ENCODE measurements around the gene BUD13. TPM values are rescaled to one million over a fixed set of nuclear protein-coding genes. Genes with fewer than 3 reads are reported as not detected.
"Not testable (repeated sequence)": the region's sequence is repeated elsewhere in the genome, so short reads cannot be mapped to it uniquely, and the experiment has no call there.

The BUD13 gene
- total RNA-seq, 4 donors from 2014 or later: 9.0 to 14.1 (median 12.3) TPM

- intact Hi-C loops (cut with DNase I; ENCODE audit: low total_unique reads): loop anchor here (5.0 kb wide), 1 partner anchor 323 kb away; the partner anchor contains the start of gene SIK3
- Histone ChIP-seq H3K9me3 (no peaks in the 10 kb centered on the region), H3K4me1 (peaks cover 21 to 24% of the 10 kb centered on the region in 2 donors), H3K36me3 (peaks cover 3 to 21% of the 10 kb centered on the region in 2 donors), H3K4me3 (no peak overlapping the region), H3K27ac (no peak overlapping the region), H3K27me3 (no peaks in the 10 kb centered on the region)
- ATAC-seq (no peak), DNase-seq (no peak)
- in situ Hi-C loops (cut with MboI; ENCODE audit: low sequenced_read_pairs in 4 of 4): no loop called here
- TF ChIP-seq CTCF (IDR thresholded peaks at IDR 0.05 in 4 of 5, conservative IDR thresholded peaks at IDR 0.05 in 1 of 5) (no peak), POLR2A (IDR thresholded peaks at IDR 0.05) (no peak)
Measured at GRCh38 chr11:116774661-116775060, 1.9 kb upstream of the BUD13 start.

GRCh38 chr11:116773203-116774097 is 663 bp upstream of the BUD13 start:
- peak; percentile 50 to 55 for ATAC-seq
- in situ Hi-C loops (cut with MboI; ENCODE audit: low sequenced_read_pairs in 4 of 4) (no loop called here), intact Hi-C loops (cut with DNase I; ENCODE audit: low total_unique reads) (loop anchor here (1.0 to 5.0 kb wide), 4 partner anchors 13 to 459 kb away; partner anchors contain the start of genes PCSK7, RNF214 and SIK3)
- H3K4me1 ChIP-seq: peaks cover 21 to 24% of the 10 kb centered on the region in 2 donors
- TF ChIP-seq POLR2A (IDR thresholded peaks at IDR 0.05) (no peak), CTCF (IDR thresholded peaks at IDR 0.05 in 4 of 5, conservative IDR thresholded peaks at IDR 0.05 in 1 of 5) (no peak)
- no peaks in the 10 kb centered on the region for H3K27me3 ChIP-seq
- peak overlapping the region; percentile 71 to 98 (median 89) for H3K4me3 ChIP-seq
- no peaks in the 10 kb centered on the region for H3K9me3 ChIP-seq
- peak overlapping the region; percentile 91 to 96 (median 95) for H3K27ac ChIP-seq
- H3K36me3 ChIP-seq: peaks cover 0 to 16% of the 10 kb centered on the region in 2 donors
- DNase-seq: no peak

- peak overlapping the region; percentile 71 to 98 (median 89) for H3K4me3 ChIP-seq
- peaks cover 0 to 10% of the 10 kb centered on the region in 2 donors for H3K36me3 ChIP-seq
- DNase-seq: no peak
- H3K9me3 ChIP-seq: no peaks in the 10 kb centered on the region
- intact Hi-C loops (cut with DNase I; ENCODE audit: low total_unique reads): loop anchor here (2.0 to 5.0 kb wide), 2 partner anchors 15 to 325 kb away; partner anchors contain the start of gene SIK3
- peak overlapping the region; percentile 91 to 96 (median 95) for H3K27ac ChIP-seq
- no peak for TF ChIP-seq CTCF (IDR thresholded peaks at IDR 0.05 in 4 of 5, conservative IDR thresholded peaks at IDR 0.05 in 1 of 5)
- no peak for TF ChIP-seq POLR2A (IDR thresholded peaks at IDR 0.05)
- H3K27me3 ChIP-seq: no peaks in the 10 kb centered on the region
- in situ Hi-C loops (cut with MboI; ENCODE audit: low sequenced_read_pairs in 4 of 4): no loop called here
- ATAC-seq: no peak
- peaks cover 21 to 24% of the 10 kb centered on the region in 2 donors for H3K4me1 ChIP-seq
Measured at GRCh38 chr11:116771935-116772334, 852 bp downstream of the BUD13 start.

GRCh38 chr11:116762132-116762531 is 10.7 kb downstream of the BUD13 start:
- no peak for ATAC-seq
- peaks cover 0 to 57% of the 10 kb centered on the region in 2 donors for H3K36me3 ChIP-seq
- in situ Hi-C loops (cut with MboI; ENCODE audit: low sequenced_read_pairs in 4 of 4): no loop called here
- intact Hi-C loops (cut with DNase I; ENCODE audit: low total_unique reads): no loop called here
- H3K9me3 ChIP-seq: no peaks in the 10 kb centered on the region
- H3K4me1 ChIP-seq: no peaks in the 10 kb centered on the region
- TF ChIP-seq POLR2A (IDR thresholded peaks at IDR 0.05) (no peak), CTCF (IDR thresholded peaks at IDR 0.05 in 4 of 5, conservative IDR thresholded peaks at IDR 0.05 in 1 of 5) (no peak)
- DNase-seq: no peak
- no peaks in the 10 kb centered on the region for H3K27me3 ChIP-seq
- H3K27ac ChIP-seq: no peak overlapping the region
- no peak overlapping the region for H3K4me3 ChIP-seq

GRCh38 chr11:116756044-116756443 is 16.7 kb downstream of the BUD13 start:
- DNase-seq; H3K4me3 ChIP-seq; H3K27ac ChIP-seq; in situ Hi-C loops (cut with MboI; ENCODE audit: low sequenced_read_pairs in 4 of 4); H3K4me1 ChIP-seq; ATAC-seq; intact Hi-C loops (cut with DNase I; ENCODE audit: low total_unique reads); H3K27me3 ChIP-seq; H3K9me3 ChIP-seq: not testable (repeated sequence)
- H3K36me3 ChIP-seq: peaks cover 0 to 72% of the 10 kb centered on the region in 2 donors

Data from gastrocnemius medialis (tissue), 4 donors.